GM18907 (cell line): Measurements from ENCODE around the gene PEX11A.
A peak's percentile ranks its signal among the peaks of the same experiment; 100 is the strongest.
"Not testable (repeated sequence)": the region's sequence is repeated elsewhere in the genome, so short reads cannot be mapped to it uniquely, and the experiment has no call there.

Experiments used
- ATAC-seq: cut with Tn5 transposase; IDR thresholded peaks from one replicate; pipeline ENCODE4 v1.9.1; 2021; ENCODE audit warnings: mild to moderate bottlenecking, moderate library complexity; ENCODE audit not compliant: unreplicated experiment

PEX11A gene

GRCh38 chr15:89690276-89691218 lies at the start of gene PEX11A, which contains the start of gene WDR93:
PEX11A (minus strand) TSS chr15:89690754; CDS start chr15:89690632, 122 bp downstream.
WDR93 (plus strand) TSS chr15:89690811; CDS start chr15:89701747, 10,936 bp downstream.
- ATAC-seq = peak; percentile 91

GRCh38 chr15:89740137-89740536 lies 49.6 kb upstream of the PEX11A start:
- ATAC-seq = no peak

- ATAC-seq = no peak
Observed at GRCh38 chr15:89735773-89736172, 45.2 kb upstream of the PEX11A start.

GRCh38 chr15:89732451-89733172 lies 42.1 kb upstream of the PEX11A start:
- ATAC-seq = no peak

GRCh38 chr15:89731275-89731674 lies 40.7 kb upstream of the PEX11A start:
- no peak for ATAC-seq

- ATAC-seq = no peak
Observed at GRCh38 chr15:89728254-89728653, 37.7 kb upstream of the PEX11A start.

GRCh38 chr15:89725064-89725463 lies 34.5 kb upstream of the PEX11A start:
- ATAC-seq = no peak

- ATAC-seq = no peak
Observed at GRCh38 chr15:89724621-89725020, 34.1 kb upstream of the PEX11A start.

- no peak for ATAC-seq
Observed at GRCh38 chr15:89723031-89723430, 32.5 kb upstream of the PEX11A start.

GRCh38 chr15:89714775-89715174 lies 24.2 kb upstream of the PEX11A start:
- ATAC-seq = no peak

- no peak for ATAC-seq
Observed at GRCh38 chr15:89707577-89707976, 17.0 kb upstream of the PEX11A start.

- ATAC-seq = no peak
Observed at GRCh38 chr15:89704411-89704810, 13.9 kb upstream of the PEX11A start.

- no peak for ATAC-seq
Observed at GRCh38 chr15:89695198-89695597, 4.6 kb upstream of the PEX11A start.

- no peak for ATAC-seq
Observed at GRCh38 chr15:89693696-89694095, 3.1 kb upstream of the PEX11A start.

- no peak for ATAC-seq
Observed at GRCh38 chr15:89693091-89693490, 2.5 kb upstream of the PEX11A start.

GRCh38 chr15:89689930-89690275 lies 651 bp downstream of the PEX11A start:
- not testable (repeated sequence) for ATAC-seq

GRCh38 chr15:89686522-89686921 lies 4.0 kb downstream of the PEX11A start:
- ATAC-seq = no peak

- no peak for ATAC-seq
Observed at GRCh38 chr15:89685995-89686394, 4.6 kb downstream of the PEX11A start.

GRCh38 chr15:89681146-89681545 lies 9.4 kb downstream of the PEX11A start:
- ATAC-seq = no peak

GRCh38 chr15:89680282-89680873 lies 10.2 kb downstream of the PEX11A start:
- no peak for ATAC-seq

- ATAC-seq = no peak
Observed at GRCh38 chr15:89679212-89679611, 11.3 kb downstream of the PEX11A start, which contains the start of gene PLIN1. PLIN1 (minus strand) TSS chr15:89679367; CDS start chr15:89677489, 1,878 bp downstream.
